GM12891 (cell line): ENCODE results near the gene LTO1.

Source experiments
- PAX5 ChIP-seq: IDR thresholded peaks from 2 replicates; pipeline ENCODE4 v1.6.1; 2011; ENCODE audit warnings: low read length, moderate library complexity, mild to moderate bottlenecking; ENCODE audit not compliant: insufficient read depth, severe bottlenecking
- POLR2A ChIP-seq: IDR thresholded peaks from 2 replicates; pipeline ENCODE4 v1.6.1; 2011; ENCODE audit warnings: low read depth, low read length, control low read depth
- POLR2AphosphoS5 ChIP-seq: IDR thresholded peaks from 2 replicates; pipeline ENCODE4 v1.6.1; 2011; ENCODE audit warnings: low read depth, low read length, control low read depth
- TAF1 ChIP-seq: IDR thresholded peaks from 2 replicates; pipeline ENCODE4 v1.6.1; 2011; ENCODE audit warnings: low read depth, low read length, control low read depth

DNA sequence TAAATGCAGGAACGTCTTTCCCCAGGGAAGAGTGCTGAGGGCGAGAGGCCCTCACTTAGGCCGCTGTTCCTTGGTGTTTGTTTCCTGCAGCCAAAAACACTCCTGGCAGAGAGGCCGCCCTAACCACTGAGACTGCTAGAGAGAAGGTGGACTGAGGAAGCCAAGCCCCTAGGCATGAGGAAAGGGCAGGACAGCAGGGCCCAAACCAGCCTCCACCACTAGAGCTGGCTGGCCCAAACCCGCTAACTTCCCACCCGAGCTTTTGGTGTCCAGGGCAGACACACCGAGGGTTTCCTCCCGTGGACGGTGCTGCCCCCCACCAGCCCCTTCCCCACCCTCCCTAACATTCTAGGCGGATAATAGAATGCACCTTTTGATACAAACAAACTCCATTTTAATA is 22.7 kb upstream of the LTO1 start:
- no peak for TF ChIP-seq POLR2A
- no peak for TF ChIP-seq POLR2AphosphoS5
- no peak for TF ChIP-seq TAF1
- TF ChIP-seq PAX5 = no peak
